HG03064 (cell line): Measurements from ENCODE around the gene MIXL1.
"Not testable (repeated sequence)": the region's sequence is repeated elsewhere in the genome, so short reads cannot be mapped to it uniquely, and the experiment has no call there.

Experiments
- ATAC-seq: cut with Tn5 transposase; IDR thresholded peaks from one replicate; pipeline ENCODE4 v1.9.1; 2021; ENCODE audit warnings: low read depth; ENCODE audit not compliant: unreplicated experiment

The MIXL1 gene

DNA sequence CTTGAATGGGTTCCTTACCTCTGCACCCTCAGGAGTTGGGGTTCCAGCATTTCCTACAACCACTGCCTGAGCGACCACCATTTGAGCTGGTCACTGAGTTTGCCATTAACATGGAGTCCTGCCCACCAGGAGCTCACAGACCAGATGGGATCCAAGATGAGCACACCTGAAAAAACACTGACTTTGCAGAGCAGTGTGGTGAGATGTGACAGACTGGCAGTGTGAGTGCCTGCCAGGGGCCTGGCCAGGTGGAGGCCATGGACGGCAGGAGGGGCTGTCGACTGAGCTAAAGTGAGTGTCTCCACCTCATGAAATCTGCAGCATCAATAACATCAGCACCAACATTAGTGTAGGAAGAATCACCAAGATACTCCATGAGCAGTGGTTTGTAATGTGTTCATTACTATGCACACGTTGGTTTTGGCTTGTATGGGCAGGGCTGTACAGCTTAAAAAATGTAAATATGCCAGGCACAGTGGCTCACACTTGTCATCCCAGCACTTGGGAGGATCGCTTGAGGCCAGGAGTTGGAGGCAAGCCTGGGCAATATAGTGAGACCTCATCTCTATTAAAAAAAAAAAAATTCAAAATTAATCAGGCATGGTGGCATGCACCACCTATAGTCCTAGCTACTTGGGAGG, 12.2 kb upstream of the MIXL1 start:
- no peak for ATAC-seq

DNA sequence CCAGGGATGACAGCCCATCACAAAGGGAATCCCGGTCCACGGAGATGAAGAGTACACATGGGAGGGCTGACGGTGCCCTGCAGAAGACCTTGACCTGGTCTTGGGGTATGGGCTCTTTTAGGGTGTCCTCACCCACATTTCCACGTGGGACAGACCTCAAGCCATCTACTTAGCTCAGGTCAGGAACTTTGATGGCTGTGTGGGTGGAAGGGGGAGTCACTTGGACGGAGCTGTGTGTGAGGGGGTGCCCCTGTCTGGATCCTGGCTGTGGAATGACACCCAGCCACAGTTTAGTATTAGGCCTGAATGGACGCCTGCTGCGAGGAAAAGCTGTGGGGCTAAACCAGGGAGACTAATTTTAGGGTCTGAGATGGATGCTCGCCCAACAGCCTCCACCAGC, 10.9 kb upstream of the MIXL1 start:
- no peak for ATAC-seq

DNA sequence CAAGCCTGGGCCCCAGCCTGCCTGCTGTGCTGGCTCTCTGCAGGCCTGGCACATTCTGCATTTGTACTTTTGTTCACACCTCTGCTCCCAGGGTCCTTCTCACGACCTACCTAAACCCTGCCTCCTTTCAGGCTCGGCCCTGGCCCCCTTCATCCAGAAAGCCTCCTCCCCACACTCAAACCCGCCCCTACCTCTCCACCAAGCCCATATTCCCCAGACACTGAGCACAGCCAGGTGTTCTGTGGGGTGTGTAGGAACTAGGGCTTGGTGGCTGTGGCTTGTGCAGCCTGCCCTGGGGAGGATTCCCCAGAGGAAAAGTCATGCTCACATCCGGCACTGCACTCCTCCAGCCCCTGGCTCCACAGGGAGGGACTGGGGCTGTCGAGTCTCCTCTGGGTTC, 8.2 kb upstream of the MIXL1 start:
- ATAC-seq, result no peak

DNA sequence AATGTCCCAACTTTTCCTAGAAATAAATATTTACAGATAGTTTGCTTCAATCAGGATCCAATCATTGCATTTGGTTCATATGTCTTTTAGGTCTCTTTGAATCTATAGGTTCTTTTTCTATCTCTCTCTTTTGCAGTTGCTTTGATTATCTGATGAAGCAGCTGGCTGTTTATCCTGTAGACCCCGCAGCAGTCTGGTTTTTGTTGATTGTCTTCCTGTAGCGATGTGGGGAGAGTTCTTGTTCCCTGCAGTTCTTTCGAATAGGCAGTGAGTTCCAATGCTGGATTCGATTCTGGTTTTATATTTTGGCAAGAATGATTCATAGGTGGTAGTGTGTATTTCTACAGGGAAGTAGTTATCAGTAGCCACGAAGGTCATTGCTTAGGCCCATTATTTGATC, 7.4 kb upstream of the MIXL1 start:
- ATAC-seq, result no peak

DNA sequence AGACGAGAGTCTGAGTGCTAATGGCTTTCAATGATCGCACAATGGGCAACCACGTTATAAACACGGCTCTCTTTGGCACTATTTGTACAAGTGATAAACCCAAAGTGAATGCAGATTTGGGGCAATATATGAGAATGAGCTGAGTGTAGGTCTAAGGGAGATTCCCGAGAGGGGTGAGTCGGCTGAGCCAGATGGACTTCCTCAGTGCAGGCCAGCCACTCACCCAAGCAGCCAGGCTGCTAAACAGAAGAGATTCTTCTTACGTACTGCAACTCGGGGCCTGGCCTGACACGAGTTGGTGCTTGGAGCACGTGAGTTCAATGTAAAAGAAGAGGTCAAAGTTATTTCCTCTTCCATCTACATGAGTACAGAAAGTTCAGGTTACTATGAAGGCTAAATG, 6.2 kb upstream of the MIXL1 start:
- no peak for ATAC-seq

DNA sequence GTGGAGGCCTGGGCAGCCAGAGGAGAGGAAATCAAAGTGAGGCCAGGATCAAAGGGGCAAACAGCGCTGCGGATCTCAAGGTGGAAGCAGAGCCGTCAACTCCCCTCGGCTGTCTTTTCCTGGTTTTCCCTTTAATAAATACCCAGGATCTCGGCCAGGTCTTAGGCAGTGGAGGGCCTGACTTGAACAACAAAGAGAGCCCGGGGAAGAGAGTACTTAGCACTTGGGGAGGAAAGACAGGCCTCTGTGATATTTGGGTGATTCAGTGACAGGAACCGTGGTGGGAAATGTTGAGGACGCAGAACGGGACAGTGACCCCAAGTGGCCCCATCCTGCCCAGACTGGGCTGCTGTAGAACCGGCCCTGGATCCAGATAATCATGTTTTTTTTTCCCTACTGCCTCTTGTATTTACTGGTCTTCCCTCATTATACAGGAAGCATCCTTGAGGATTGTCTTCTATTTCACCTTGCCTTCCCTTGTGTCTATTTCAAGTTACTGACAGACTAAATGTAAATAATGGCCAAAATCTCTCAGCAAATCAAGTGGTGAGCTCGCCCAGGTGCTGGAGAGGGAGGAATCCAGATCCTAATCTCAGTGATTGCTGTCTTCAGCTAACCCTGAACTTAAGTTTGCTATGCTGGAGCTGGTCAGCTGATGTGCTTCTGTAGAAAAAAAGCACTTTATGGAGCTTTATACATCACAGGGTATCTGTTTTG, 2.8 kb upstream of the MIXL1 start:
- no peak for ATAC-seq

DNA sequence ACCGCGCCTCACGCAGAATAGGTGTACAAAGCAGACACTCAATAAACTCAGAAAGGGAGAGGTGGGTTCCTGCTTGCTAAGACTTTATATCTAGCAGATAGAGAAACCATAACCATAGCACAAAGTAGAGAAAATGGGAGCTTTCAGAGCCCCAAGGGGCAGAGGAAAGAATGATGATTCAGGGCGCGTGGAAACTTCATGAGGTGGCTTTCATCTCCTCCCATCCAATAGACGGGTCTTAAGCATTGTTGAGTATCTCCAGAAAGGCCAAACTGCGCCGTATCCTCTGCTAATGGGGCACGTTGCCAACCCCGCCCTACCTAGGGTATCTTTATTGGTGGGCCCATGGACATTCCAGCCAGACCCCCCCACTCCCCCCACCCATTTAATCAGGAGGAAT, 778 bp upstream of the MIXL1 start:
- no peak for ATAC-seq

DNA sequence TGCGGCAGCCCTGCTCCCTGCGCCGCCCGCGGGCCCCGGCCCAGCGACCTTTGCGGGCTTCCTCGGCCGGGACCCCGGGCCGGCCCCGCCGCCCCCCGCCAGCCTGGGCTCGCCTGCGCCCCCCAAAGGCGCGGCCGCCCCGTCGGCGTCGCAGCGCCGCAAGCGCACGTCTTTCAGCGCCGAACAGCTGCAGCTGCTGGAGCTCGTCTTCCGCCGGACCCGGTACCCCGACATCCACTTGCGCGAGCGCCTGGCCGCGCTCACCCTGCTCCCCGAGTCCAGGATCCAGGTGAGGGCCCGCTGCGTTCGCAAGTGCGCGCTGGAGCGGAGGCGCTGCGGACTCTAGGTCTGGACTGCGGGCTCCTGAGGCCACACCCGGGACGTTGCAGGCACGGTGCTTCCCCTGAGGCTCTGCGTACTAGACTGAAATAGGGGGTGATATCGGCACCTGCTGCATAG, 351 bp downstream of the MIXL1 start:
- ATAC-seq, result peak; percentile 60

DNA sequence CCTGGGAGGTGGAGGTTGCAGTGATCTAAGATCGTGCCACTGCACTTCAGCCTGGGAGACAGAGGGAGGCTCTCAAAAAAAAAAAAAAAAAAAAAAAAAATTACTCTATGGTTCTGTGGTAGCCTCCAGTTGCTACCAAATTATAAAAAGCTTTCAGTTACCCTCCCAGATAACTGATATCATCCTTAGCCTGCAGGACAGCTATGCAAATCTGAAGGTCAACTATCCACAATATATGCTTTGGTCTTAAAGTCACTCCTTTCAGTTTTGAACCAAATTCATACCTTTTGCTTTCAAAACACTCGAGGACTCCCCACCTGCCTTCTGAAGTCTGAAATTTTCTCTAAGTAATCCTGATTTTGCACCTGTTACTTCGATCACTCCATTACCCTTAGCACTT, 3.1 kb downstream of the MIXL1 start:
- no peak for ATAC-seq

DNA sequence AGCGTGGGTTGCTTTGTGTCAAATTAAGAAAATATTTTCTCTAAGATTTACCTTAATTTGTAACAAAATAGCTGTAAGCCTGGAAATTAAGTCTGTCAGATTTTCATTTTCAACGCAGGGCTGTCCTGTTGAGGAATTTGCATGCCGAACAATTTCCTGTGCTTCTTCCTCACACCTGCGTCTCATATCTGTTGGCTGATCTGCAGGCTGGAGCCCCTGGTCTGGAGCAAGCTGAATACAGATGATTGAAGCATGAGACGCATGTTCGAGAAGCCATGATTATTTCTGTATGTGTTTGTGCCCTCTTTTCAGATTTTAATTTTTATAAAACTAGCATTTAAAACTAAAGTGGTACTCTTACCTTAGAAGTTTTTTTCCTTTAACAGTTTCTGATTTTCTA, 9.8 kb downstream of the MIXL1 start:
- peak; percentile 75 for ATAC-seq

DNA sequence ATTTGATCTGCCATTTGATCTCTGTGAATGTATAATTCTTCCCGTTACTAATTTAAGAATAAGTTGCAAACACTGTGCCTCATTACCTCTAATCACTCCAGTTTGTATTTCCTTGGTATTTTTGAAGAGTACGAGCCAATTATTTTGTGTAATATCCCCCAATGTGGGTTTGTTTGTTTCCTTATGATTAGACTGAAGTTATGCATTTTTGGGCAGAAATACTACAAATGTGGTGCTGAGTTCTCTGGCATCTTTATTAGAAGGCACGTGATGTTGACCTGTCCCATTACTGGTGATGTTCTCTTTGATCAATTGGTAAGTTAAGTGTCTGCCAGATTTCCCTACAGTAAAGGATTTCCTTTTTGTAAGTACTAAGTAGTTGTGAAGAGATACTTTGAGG, 10.3 kb downstream of the MIXL1 start:
- no peak for ATAC-seq

DNA sequence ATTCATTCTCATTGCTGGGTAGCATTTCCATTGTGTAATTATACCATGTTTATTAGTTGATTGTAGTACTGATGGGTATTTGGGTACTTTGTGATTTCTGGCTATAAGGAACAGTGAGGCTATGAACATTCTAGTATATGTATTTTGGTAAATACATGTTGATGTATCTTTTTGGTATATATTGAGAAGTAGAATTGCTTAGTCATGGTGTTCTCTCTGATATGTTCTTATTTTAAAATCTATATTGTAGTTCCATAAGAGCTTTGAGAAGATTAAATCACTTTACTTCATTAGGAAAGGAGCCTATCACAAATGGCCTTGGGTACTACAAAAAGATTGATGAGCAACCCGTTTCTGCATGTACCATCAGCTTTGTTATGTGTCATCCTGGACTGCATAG, 13.4 kb downstream of the MIXL1 start:
- no peak for ATAC-seq

DNA sequence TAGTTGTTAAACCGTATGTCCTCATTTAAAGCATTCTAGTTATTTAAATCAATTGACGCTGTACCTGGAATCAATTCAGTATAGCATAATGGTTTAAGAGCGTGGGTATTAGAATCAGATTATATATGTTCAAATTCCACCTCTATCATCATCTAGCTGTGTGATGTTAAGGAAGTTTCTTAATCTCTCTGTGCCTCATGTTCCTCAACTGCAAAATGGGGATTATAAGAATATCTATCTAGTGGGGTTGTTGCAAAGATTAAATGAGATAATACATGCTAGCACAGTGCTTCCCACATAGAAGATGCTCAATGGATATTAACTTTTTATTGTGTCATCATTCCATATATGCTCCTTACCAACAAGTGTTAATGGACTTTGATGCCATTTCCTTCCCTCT, 16.0 kb downstream of the MIXL1 start:
- no peak for ATAC-seq

DNA sequence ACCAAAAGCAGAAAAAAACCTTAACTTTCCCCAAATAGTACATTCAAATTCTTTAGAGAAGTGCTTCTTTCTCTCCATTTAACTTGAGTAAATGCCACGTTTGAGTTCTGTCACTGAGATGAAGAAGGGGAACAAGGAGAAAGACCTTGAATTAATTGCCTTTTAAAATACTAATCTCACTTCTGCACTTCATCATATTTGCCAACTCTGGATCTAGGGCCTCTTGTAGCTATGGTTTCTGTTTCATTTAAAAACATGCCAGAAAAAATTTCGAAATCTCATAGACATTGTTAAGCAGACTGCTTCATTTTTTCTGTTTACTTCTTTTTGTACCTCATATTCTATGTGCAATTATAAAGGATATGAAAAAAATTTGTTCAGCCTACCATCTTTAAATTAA, 24.6 kb downstream of the MIXL1 start:
- ATAC-seq, result no peak

DNA sequence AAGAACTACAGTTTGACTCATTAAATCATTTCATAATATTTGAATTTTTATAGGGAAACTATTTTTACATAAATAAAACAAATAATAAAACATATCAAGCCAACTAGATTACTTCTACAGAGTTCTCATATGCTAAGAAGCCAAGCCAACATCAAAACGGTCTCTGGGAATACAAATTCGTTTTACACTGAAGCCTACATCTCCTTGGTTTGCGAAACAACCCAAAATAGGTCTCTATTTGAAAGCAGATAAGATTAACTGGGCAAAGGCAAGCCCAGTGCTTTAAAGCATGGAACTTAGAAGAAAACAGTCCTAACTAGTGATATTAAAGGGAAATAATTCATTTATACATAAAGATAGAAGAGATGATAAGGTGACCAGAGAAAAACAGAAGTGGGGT, 25.3 kb downstream of the MIXL1 start:
- no peak for ATAC-seq

DNA sequence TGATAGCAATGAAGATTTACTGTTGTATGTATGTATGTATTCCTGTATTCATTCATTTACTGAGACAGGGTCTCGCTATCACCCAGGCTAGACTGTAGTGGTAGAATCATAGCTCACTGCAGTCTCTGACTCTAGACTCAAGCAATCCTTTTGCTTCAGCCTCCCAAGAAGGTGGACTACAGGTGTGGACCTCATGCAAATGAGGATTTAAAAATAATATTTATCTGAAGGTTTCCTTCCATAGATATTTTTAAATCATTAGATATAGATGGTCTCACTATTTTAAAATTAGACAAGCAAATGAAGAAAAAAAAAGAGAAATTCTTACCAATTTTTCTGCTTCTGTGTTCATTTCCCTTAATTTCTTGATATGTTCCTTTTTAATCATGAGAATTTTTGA, 27.0 kb downstream of the MIXL1 start:
- ATAC-seq, result no peak

DNA sequence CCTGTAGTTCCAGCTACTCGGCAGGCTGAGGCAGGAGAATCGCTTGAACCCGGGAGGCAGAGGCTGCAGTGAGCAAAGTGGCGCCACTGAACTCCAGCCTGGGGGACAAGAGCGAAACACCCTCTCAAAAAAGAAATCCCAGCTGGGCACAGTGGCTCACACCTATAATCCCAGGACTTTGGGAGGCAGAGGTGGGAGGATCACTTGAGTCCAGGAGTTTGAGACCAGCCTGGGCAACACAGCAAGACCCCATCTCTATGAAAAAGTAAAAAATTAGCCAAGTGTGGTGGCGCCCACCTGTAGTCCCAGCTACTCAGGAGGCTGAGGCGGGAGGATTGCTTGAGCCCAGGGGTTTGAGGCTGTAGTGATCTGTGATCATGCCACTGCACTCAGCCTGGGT, 29.4 kb downstream of the MIXL1 start:
- ATAC-seq, result not testable (repeated sequence)

DNA sequence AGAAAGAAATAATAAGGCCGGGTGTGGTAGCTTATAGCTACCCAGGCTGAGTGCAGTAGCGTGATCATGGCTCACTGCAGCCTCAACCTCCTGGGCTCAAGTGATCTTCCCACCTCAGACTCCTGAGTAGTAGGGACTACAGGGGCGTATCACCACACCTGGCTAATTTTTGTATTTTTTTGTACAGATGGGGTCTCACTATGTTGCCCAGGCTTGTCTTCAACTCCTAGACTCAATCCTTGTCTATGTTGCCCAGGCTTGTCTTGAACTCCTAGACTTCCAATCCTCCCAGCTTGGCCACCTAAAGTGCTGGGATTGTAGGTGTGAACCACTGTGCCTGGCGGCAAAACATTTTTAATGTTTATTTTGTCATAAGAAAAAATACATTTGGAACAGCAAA, 30.5 kb downstream of the MIXL1 start:
- no peak for ATAC-seq

DNA sequence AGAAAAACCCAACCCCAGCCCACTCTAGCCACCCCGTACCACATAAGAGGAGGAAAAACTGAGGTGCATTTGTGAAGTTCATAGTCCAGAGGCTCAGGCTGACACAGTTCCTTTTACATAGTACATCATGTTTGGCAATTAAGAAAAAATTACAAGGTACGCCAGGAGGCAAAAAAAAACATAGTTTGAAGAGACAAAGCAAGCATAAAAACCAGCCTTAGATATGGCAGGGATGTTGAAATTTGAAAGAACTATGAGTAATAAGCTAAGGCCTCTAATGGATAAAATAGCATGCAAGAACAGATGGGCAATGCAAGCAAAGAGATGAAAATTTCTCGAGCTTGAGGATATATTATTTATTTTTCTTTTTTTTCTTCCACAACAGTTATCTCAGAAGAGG, 31.9 kb downstream of the MIXL1 start:
- ATAC-seq, result no peak

DNA sequence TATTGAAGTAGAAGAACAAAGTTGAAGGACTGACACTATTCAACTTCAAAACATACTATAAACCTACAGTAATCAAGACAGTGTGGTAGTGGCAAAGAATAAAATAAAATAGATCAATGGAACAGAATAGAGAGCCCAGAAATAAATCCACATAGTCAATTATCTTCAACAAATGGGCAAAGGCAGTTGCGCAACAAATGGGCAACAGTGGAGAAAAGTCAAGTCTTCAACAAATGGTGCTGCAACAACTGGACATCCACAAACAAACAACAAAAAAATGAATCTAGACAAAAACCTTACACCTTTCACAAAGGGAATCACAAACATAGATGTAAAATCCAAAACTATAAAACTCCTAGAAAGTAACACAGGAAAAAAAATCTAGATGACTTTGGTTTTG, 38.4 kb downstream of the MIXL1 start:
- ATAC-seq, result no peak

DNA sequence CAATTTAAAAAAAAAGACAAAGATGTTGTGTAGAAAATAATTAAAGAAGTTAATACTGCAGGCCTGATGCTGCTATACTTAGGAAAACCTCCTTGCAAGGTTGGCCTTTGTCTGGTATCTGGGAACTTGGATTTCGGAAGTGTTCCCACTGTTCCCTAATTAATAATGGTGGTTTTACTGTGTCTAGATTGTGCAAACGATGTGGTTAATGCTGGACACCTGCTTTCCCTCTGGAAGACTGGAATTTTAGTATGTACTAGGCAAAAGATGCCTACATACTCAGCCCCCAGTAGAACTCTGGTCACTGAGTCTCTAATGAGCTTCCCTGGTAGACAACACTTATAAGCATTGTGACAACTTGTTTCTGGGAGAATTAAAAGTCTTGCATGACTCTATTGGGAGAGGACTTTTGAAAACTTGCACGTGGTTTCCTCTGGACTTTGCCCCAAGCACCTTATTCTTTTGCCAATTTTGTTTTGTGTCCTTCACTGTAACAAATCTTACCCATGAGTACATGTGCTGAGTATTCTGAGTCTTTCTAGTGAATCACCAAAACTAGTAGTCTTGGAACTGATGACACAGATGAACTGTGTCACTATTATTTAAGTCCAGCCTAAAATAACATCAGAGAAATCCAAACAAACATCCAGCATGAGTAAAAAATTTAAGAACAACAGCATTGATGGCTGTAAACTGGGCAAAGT, 45.1 kb downstream of the MIXL1 start:
- ATAC-seq, result no peak
